Vagina (tissue), 2 donors: ENCODE measurements around the gene RAB8B.

Experiments used
- POLR2A ChIP-seq, 2 donors: fragments of 450-650 bp; IDR thresholded peaks; one replicate each; pipeline ENCODE4 v1.6.1; 2017; ENCODE audit warnings: antibody characterized with exemption in 2 of 2, mild to moderate bottlenecking in 2 of 2, moderate library complexity in 2 of 2
- POLR2AphosphoS5 ChIP-seq, 2 donors: sonication (generic); formaldehyde crosslinking; IDR thresholded peaks; one replicate each; pipeline ENCODE4 v1.9.0; 2017; ENCODE audit warnings: antibody characterized with exemption in 2 of 2, mild to moderate bottlenecking in 2 of 2, low read depth in 1 of 2; ENCODE audit not compliant: insufficient read depth in 1 of 2
- TF ChIP-seq, protein P1 (sequence below), 3 experiments: fragments of 450-650 bp in 2 of 3; fragments of 200-600 bp in 1 of 3; sonication (generic) in 1 of 3; IDR thresholded peaks; one replicate each; pipeline ENCODE4 v1.5.1; 2017 to 2019; ENCODE audit warnings: antibody characterized with exemption in 3 of 3, mild to moderate bottlenecking in 2 of 3, moderate library complexity in 2 of 3

DNA sequence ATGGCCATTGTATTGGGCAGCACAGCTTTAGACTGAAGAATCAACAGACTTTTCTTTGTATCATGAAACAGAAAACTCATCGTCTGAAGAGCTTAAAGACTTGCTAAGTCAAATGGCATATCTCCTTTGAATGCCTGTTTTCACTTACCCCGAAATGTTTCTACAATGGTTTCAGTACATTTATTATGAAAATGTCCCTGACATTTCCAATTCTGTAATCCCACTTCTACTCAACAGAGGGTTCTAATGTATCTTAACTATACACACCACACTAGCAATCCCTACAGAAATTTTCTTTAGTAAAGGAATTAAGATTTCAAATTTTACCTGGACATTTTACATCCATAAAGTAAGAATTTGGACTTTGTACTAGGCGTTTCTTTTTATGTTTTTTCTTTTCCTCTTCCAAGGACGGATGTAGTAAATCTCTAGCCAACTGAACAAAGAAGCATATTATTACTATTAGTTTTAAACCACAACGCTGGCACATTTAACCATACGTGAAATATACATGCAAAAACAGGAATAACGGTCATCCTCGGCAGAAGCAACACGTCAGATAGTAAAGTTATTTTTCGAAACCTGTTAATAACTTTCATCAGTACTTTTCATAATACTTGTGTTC is 33.2 kb upstream of the RAB8B start:
- TF ChIP-seq POLR2AphosphoS5 (IDR thresholded peaks at IDR 0.05; ENCODE audit: insufficient read depth in 1 of 2, low read depth in 1 of 2) (no peak), POLR2A (IDR thresholded peaks at IDR 0.05) (no peak)
- TF ChIP-seq, protein P1, sequence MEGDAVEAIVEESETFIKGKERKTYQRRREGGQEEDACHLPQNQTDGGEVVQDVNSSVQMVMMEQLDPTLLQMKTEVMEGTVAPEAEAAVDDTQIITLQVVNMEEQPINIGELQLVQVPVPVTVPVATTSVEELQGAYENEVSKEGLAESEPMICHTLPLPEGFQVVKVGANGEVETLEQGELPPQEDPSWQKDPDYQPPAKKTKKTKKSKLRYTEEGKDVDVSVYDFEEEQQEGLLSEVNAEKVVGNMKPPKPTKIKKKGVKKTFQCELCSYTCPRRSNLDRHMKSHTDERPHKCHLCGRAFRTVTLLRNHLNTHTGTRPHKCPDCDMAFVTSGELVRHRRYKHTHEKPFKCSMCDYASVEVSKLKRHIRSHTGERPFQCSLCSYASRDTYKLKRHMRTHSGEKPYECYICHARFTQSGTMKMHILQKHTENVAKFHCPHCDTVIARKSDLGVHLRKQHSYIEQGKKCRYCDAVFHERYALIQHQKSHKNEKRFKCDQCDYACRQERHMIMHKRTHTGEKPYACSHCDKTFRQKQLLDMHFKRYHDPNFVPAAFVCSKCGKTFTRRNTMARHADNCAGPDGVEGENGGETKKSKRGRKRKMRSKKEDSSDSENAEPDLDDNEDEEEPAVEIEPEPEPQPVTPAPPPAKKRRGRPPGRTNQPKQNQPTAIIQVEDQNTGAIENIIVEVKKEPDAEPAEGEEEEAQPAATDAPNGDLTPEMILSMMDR (IDR thresholded peaks at IDR 0.05): no peak
